Spinal cord (tissue), 10 donors: ENCODE measurements around the gene CGB5. TPM values are rescaled to one million over a fixed set of nuclear protein-coding genes. Genes with fewer than 3 reads are reported as not detected.
"Not testable (repeated sequence)": the region's sequence is repeated elsewhere in the genome, so short reads cannot be mapped to it uniquely, and the experiment has no call there.

ENCODE experiments used
- DNase-seq, 6 donors: peaks; one replicate each; pipeline versions ENCODE4 v3.0.0 to v3.0.0-alpha.2; 2013 to 2015; ENCODE audit warnings: low spot score in 6 of 6, low read depth in 4 of 6
- H3K27ac ChIP-seq: one replicate; pipeline ENCODE4 v1.5.1; 2013; ENCODE audit warnings: low read depth, low read length, control low read depth
- H3K27me3 ChIP-seq: one replicate; pipeline ENCODE4 v1.6.1; 2013; ENCODE audit warnings: low read length; ENCODE audit not compliant: control insufficient read depth, insufficient read depth
- H3K36me3 ChIP-seq: one replicate; pipeline ENCODE4 v1.6.1; 2013; ENCODE audit warnings: low read length; ENCODE audit not compliant: control insufficient read depth, insufficient read depth
- H3K4me1 ChIP-seq: one replicate; pipeline ENCODE4 v1.6.1; 2013; ENCODE audit warnings: low read length; ENCODE audit not compliant: control insufficient read depth, insufficient read depth
- H3K4me3 ChIP-seq: one replicate; pipeline ENCODE4 v1.5.1; 2013; ENCODE audit warnings: low read depth, low read length, control low read depth
- H3K9me3 ChIP-seq: one replicate; pipeline ENCODE4 v1.6.1; 2013; ENCODE audit warnings: low read length; ENCODE audit not compliant: control insufficient read depth, insufficient read depth
- WGBS: methylation state at CpG from one replicate; pipeline ENCODE4 v1.1.5; 2013; ENCODE audit warnings: missing lambda C conversion rate; ENCODE audit not compliant: insufficient coverage; 5-methylcytosine and 5-hydroxymethylcytosine counted together
- polyA plus RNA-seq, 2 donors: library from polyadenylated mRNA; unstranded; fragments of 120-200 nt; gene quantifications; one replicate each; pipeline ENCODE4 v1.2.1, GENCODE V29; 2013; ENCODE audit not compliant: insufficient read length in 2 of 2
- total RNA-seq, 2 donors: library from RNA; depleted of rRNA in 1 of 2; stranded (reverse); fragments of 120-200 nt in 1 of 2; fragments of >200 nt in 1 of 2; gene quantifications; one replicate each; pipeline versions ENCODE4 v1.2.3 to v1.2.4, GENCODE V29; 2013 to 2014
- donor health status: healthy.

Gene CGB5
- total and polyA plus RNA-seq, 4 donors, result 1.4 TPM; not detected in 3

- DNase-seq, result no peak
- Histone ChIP-seq H3K27ac (no peak within 1 kb of the TSS), H3K36me3 (no peaks in the 10 kb centered on the region), H3K9me3 (no peaks in the 10 kb centered on the region), H3K4me3 (no peak within 1 kb of the TSS), H3K27me3 (peaks cover 52% of the 10 kb centered on the region), H3K4me1 (peaks cover 11% of the 10 kb centered on the region)
- 2% methylated on average over 47 of the region's 53 CpGs for WGBS
Observed at GRCh38 chr19:49064768-49065611, 21.3 kb downstream of the CGB5 start, which contains the start of gene NTF4. TSS of gene NTF4 (minus strand) at chr19:49064818. CDS start at chr19:49061997, 2,821 bp downstream.

- Histone ChIP-seq H3K4me3 (no peak overlapping the region), H3K27ac (no peak overlapping the region), H3K4me1 (peaks cover 11% of the 10 kb centered on the region), H3K9me3 (no peaks in the 10 kb centered on the region), H3K27me3 (peaks cover 60% of the 10 kb centered on the region), H3K36me3 (no peaks in the 10 kb centered on the region)
- WGBS, result 33% methylated on average over 4 of the region's 13 CpGs
- DNase-seq, result no peak
Observed at GRCh38 chr19:49065905-49066512, 22.4 kb downstream of the CGB5 start.

- WGBS, result 66% methylated on average over 3 of the region's 3 CpGs
- peaks cover 66% of the 10 kb centered on the region for H3K27me3 ChIP-seq
Observed at GRCh38 chr19:49067554-49067953, 23.9 kb downstream of the CGB5 start.

GRCh38 chr19:49069026-49069425 is 25.4 kb downstream of the CGB5 start:
- peaks cover 74% of the 10 kb centered on the region for H3K27me3 ChIP-seq
- no peak for DNase-seq
- H3K9me3 ChIP-seq, result no peaks in the 10 kb centered on the region
- H3K4me1 ChIP-seq, result peaks cover 11% of the 10 kb centered on the region
- no peak overlapping the region for H3K27ac ChIP-seq
- 91% methylated on average over 9 of the region's 9 CpGs for WGBS
- no peaks in the 10 kb centered on the region for H3K36me3 ChIP-seq
- H3K4me3 ChIP-seq, result no peak overlapping the region

More at GRCh38 chr19:49067554-49067953, 23.9 kb downstream of the CGB5 start:
- H3K4me3 ChIP-seq, result no peak overlapping the region
- no peaks in the 10 kb centered on the region for H3K9me3 ChIP-seq
- H3K27ac ChIP-seq, result no peak overlapping the region
- no peaks in the 10 kb centered on the region for H3K36me3 ChIP-seq
- H3K4me1 ChIP-seq, result peaks cover 11% of the 10 kb centered on the region
- DNase-seq, result no peak

- Histone ChIP-seq H3K36me3 (no peaks in the 10 kb centered on the region), H3K27ac (no peak overlapping the region), H3K27me3 (peaks cover 67% of the 10 kb centered on the region), H3K9me3 (no peaks in the 10 kb centered on the region), H3K4me3 (no peak overlapping the region), H3K4me1 (peaks cover 2% of the 10 kb centered on the region)
- no peak for DNase-seq
- WGBS, result 91% methylated on average over 19 of the region's 21 CpGs
Observed at GRCh38 chr19:49070416-49070815, 26.8 kb downstream of the CGB5 start.

- no peaks in the 10 kb centered on the region for H3K9me3 ChIP-seq
- WGBS, result 3% methylated on average over 90 of the region's 93 CpGs
- DNase-seq, result peak in 1 of 6 donors; percentile 53
- H3K27ac ChIP-seq, result no peak overlapping the region
- peaks cover 53% of the 10 kb centered on the region for H3K27me3 ChIP-seq
- no peak overlapping the region for H3K4me3 ChIP-seq
- no peaks in the 10 kb centered on the region for H3K36me3 ChIP-seq
- H3K4me1 ChIP-seq, result no peaks in the 10 kb centered on the region
Observed at GRCh38 chr19:49071860-49072547, 28.4 kb downstream of the CGB5 start.

- no peaks in the 10 kb centered on the region for H3K4me1 ChIP-seq
- H3K4me3 ChIP-seq, result no peak overlapping the region
- no peak overlapping the region for H3K27ac ChIP-seq
- H3K9me3 ChIP-seq, result no peaks in the 10 kb centered on the region
- no peaks in the 10 kb centered on the region for H3K36me3 ChIP-seq
- peaks cover 47% of the 10 kb centered on the region for H3K27me3 ChIP-seq
- 76% methylated on average over 17 of the region's 23 CpGs for WGBS
- DNase-seq, result no peak
Observed at GRCh38 chr19:49073514-49074378, 30.1 kb downstream of the CGB5 start.

- not testable (repeated sequence) for H3K36me3 ChIP-seq, H3K4me1 ChIP-seq, H3K9me3 ChIP-seq, H3K27ac ChIP-seq, H3K4me3 ChIP-seq
- H3K27me3 ChIP-seq, result peaks cover 41% of the 10 kb centered on the region
- 20% methylated on average over 6 of the region's 9 CpGs for WGBS
- peak in 2 of 6 donors; percentile 61 to 67 for DNase-seq
Observed at GRCh38 chr19:49074869-49075268, 31.2 kb downstream of the CGB5 start.

- H3K27ac ChIP-seq, result no peak overlapping the region
- peaks cover 6% of the 10 kb centered on the region for H3K4me1 ChIP-seq
- no peak overlapping the region for H3K4me3 ChIP-seq
- H3K36me3 ChIP-seq, result no peaks in the 10 kb centered on the region
- no peaks in the 10 kb centered on the region for H3K9me3 ChIP-seq
- DNase-seq, result no peak
- 100% methylated on average over 2 of the region's 4 CpGs for WGBS
- no peaks in the 10 kb centered on the region for H3K27me3 ChIP-seq
Observed at GRCh38 chr19:49080392-49080791, 36.7 kb downstream of the CGB5 start.
